HG03521 (cell line): Measurements from ENCODE around the gene MFAP3L.

Source experiments
- ATAC-seq: cut with Tn5 transposase; IDR thresholded peaks from one replicate; pipeline ENCODE4 v1.9.1; 2021; ENCODE audit warnings: mild to moderate bottlenecking, moderate library complexity; ENCODE audit not compliant: unreplicated experiment

The MFAP3L gene

DNA sequence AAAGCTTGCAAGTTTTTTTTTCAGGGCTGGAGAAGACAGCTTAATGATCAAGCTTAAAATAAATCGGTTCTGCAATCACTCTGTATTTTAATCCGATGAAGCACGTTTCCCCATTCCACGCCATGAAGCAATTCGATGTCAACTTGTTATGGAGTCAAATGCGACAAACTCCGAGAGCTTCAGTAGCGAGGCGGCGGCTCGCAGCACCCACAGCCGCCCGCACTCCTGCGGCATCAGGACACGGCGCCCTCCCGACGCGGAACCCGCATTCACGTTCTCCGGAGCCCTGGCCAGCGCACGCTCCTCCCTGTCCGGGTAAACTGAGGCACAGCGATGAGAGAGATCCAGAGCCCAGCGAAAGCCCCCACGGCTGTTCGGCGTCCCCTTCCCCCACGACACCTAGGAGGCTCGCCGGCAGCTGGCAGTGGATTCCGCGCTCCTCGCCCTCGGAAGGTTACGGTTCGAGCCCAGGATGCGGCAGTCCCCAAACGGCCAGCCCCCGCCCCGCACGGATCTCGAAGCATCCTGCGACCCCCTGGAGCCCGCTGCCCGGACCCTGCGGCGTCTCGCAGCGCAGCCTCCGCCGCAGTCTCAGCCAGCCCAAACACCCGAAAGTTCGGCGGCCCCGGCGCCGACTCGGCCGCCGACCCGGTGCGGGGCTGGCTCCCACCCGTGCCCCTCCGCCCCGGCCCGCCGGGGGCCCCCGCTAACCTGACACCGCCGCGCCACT, 507 bp downstream of the MFAP3L start:
- no peak for ATAC-seq

DNA sequence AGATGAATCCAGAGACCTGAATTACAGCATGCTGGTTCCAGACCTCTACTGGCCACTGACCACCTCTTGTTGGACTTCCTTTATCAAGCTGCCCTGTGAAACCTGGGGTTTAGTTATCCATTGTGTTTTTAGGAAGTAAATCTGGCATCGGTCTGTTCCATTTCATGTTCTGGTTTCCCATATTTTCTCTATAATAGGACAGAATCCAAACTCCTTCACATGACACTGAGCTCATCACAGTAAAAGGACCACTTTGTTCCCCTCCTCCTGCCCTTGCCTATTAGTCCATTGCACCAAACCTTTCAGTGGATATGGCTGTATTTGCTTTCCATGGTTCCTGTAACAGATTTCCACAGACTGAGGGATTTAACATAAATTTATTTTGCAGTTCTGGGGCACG, 4.0 kb downstream of the MFAP3L start:
- no peak for ATAC-seq

DNA sequence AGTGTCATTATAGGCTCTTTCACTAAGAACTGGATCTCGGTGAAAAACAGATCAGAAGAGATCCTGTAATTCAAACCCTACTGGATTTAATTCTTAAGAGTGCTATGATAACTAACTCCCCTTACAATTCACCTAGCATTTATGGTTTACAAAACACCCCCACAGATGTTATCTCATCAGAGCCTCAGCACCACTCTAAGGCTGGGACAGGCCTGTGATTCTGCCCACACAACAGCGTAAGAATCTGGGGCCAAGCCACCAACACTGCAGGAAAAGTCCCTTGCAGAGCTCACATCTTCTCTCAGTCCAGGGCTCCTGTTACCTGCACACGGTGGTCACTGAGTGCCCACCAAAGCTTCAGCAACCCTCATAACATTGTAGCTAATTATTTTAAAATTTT, 8.9 kb downstream of the MFAP3L start:
- no peak for ATAC-seq

DNA sequence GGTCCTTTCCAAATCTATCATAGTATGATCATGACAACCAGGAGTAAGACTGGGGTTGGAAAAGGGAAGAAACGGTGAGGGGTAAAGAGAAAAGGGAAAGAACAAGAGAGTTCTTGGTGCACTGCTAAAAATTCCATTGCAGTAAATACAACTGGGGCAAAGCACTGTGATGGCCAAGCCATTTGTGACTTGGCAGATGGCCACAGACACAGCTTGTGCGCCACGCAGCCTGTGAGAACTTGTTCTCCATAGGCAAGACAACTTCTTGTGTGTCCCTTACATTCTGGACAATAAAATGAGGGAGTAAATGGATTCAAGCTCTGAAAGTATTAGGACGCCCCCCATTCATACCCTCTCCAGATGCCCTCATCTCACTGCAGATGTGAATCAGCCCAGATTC, 10.9 kb downstream of the MFAP3L start:
- no peak for ATAC-seq

DNA sequence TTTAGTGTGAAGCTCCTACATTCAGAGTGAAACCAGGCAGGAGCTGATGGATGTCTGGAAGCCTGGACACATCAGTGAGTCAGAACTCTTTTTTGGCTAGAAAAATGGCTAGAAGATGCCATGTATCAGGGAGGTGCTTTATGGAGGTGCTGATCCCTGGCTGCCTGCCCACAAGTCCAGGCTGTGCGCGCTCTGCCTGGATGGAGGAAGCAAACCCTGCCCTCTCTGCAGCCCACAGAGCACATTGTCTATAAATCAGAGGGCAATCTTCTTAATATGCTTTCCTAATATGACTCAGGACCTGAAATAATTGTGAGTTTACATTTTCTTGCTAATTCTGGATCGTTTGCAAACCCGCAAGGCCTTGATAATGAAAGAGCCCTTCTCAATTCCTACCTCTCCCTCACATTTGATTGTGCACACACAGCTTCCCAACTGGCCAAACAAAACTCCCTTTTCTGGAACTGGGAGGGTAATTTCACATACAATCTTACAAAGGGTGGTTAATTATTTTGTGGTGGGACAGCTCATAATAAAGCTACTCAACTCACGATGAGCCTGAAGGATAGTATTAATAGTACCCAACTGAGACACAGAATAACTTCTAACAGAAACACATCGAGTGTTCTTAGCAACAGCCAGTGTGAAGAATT, 11.7 kb downstream of the MFAP3L start:
- ATAC-seq, result no peak

DNA sequence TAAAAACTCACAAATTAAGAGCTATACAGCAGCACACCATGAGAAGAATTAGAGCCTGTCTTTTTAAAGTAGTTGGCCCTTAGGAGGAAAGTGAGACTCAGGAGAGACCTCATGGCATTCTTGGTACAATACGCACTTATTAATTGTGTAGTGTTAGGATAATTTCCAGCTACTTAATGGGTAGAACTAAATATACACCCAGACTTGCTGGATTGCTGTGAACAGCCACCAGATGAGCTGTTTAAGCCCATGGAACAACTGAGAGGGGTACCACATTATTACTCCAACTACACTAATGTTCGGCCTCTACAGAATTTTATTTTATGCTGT, 13.6 kb downstream of the MFAP3L start:
- no peak for ATAC-seq

DNA sequence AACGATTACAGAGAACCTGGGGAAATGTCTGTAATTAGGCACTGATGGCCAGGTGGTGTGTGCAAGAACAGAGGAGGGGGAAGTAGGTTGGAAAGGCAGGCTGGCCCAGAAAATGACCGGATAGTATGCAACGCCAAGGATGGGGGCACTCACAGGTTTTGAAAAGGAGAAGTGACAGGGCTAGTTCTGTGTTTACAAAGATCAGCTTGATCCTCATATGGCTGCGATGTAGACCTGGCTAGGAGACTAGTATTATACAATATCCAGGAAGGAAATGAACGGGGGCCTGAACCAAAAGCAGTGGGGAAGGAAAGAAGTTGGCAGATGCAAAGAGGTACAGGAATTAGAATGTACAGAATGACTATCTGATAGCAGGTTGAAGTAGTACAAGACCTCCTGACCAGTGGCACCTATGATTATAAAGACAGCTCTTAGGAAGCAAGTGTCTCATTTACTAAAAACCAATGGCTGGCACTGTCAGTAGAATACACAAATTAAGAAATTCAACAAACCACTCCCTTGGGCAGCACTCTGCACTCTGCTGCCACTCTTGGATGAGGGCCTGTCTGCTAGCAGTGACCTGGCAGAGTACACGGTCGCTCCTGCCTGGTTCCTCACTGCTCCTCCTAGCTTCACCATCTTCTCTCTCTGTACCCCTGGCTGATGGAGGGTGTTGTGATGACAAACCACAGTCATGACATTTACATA, 14.1 kb downstream of the MFAP3L start:
- ATAC-seq, result no peak

DNA sequence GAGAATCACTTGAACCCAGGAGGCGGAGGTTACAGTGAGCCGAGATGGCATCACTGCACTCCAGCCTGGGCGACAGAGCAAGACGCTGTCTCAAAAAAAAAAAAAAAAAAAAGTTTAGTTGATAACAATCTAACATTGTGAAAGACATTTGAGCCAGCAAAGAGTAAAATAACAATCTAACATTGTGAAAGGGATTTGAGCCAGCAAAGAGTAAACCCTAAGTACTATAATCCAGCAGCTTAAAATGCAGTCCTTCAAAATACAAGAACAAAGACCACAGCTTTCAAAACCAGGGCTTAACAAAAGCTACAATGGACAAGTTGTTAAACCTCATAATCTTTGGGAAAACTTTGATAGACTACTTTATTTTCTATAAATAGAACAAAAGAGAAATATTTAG, 16.9 kb downstream of the MFAP3L start:
- no peak for ATAC-seq

DNA sequence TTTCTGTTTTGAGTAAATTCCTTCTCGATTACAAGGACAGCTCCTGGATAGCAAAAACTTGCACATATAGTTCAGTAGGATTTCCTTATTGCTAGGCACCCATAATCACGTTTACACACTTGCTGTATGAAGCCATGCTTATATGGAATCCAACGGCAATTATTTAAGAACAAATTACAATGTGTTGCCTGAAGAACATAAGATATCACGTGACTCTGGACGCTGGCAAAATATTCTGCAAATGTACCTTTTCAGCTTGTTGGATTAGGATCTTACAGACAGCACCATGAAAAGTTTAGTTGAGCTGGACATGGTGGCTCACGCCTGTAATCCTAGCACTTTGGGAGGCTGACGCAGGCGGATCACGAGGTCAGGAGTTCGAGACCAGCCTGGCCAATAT, 17.4 kb downstream of the MFAP3L start:
- ATAC-seq, result no peak

DNA sequence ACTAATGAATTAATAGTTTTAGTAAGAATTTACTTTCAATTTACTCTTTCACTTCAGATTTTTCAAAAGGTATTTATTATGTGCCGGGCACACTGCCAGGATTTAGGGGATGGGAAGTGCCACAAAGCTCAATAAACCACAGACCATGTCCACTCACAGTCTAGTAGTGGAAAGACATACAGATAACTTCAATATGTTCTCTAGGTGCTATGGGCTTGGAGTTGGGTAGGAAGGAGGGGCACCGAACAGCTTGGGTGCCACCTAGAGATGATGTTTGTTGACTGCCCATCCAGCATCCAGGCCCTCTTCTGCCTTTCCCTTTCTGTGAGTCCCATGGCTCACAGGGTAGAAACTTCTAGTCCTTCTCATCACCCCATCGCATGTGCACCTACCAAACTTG, 17.8 kb downstream of the MFAP3L start:
- no peak for ATAC-seq

DNA sequence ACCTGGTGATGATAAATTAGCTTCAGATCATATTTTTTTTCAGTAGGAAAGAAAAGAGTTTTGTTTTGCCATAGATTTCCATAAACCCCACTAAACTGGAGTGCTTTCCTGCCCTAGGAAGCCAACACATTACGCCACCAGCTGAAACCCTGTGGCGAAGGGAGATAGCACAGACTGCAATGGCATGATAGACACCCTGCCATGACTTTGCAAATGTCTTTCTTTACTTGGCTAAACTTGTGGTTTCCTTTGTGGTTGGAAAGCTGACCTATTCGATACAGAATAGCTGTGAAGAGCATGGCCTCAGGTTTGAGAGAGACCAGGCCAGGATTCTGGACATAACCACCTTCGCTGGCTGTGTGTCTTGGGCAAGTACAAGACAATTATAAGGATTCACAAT, 19.1 kb downstream of the MFAP3L start:
- no peak for ATAC-seq

DNA sequence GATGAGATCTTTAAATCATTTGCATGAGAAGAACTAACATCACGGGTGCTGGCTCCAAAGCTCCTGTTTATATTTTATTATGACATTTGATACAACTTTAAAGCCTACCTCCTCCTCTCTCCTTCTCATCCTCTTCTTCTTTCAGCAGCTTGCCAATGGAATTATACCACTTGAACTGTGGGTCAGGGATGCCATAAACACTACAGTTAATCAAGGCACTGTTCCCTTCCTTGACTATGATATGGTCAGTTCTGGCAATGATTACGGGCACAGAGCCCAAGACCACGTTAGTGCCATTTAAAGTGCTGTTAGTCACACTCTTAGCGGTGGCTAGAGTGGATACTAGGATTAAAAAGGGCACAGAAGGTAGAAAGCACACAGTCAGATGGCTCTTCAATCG, 20.7 kb downstream of the MFAP3L start:
- no peak for ATAC-seq

DNA sequence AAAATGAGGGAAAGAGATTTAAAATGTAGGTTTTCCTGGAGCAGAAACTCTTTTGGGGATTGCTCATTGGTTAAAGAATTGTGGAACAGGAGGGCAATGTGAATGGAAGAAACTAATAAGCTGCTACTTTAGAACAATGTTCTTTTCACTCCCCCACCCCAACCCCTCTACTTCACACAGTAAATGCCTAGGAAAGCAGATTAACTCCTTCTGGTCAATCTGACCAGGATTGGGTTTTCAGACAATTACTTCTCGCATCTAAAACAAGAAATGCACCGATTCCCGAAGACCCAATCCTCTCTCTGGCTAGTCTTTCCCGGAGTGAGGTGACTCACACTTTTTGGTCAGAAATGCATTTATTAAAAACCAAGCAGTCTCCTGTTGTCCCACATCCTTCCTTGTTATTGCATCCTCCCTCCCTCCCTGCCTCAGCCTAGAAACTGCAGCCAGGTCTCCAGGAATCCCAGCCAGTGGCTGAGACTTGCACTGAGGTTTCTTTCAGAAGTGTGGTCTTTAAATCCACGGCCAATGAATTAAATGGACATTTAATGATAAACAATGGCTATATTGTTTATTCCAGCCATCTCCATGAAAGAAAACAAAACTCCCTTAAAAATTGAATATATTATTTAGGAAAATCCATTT, 21.4 kb downstream of the MFAP3L start:
- ATAC-seq, result no peak

DNA sequence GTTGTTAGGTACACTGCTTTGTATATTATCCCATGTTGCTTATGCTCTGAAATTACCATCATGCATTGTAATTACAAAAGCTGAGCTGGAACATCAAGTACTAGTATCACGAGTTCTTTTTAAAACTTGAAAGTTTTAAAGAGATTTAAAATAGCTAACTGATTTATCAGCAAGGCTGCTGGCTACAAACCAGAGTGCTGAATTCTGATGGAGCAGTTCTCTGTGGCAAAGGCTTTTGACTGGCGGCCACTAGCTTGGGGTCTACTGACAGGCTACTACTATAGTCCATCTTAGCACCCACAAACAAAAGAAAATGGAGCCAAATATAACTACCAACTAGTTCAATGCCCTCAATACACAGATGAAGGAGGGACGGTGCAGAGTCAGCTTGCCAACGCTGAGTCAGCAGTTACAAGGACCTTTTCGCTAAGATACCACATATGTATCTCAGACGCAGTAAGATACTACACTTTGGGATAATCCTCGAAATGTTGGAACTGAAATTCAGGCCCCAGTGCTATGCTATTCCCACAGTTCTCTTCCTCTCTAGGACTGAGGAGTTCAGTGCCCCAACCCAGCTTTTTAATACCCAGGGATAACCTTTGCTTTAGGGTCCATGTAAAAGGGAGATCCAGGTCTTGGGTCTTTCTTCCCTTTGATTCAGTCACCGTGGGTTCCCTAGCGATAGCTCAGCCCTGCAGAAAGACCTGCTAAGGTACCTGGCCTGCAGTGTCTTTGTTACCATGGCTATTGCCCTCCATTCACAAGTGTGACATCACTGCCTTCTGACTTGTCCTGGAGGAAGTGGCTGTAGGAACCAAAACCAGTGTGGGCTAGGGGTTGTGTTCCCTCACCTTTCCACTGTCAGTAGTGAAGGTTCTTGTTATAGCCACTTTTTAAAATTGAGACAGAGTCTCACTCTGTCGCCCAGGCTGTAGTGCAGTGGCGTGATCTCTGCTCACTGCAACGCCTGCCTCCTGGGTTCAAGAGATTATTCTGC, 22.8 kb downstream of the MFAP3L start:
- ATAC-seq, result no peak

DNA sequence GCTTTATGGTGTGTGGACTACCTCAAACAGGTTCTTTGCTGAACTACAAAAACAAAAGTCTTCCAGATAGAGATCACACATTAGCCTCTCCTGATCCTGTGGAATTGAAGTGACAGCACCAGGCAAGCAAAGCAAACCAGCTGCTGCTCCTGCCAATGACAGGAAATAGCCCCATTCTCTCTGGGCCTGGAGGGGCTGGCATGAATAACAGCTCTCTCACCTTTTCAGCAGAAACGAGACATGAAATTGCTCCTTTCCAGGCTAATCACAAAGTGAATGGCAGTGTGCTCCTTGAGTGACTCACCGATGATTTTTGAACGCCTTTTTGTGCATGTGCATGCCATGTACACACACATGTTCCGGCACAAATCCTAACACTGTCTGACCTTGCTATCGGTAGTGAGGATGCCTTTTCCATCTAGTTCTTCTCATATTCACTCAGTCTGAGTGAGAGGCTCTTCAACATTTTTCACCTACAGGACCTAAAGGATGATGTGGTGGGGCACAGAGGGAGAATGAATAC, 24.4 kb downstream of the MFAP3L start:
- ATAC-seq, result no peak

DNA sequence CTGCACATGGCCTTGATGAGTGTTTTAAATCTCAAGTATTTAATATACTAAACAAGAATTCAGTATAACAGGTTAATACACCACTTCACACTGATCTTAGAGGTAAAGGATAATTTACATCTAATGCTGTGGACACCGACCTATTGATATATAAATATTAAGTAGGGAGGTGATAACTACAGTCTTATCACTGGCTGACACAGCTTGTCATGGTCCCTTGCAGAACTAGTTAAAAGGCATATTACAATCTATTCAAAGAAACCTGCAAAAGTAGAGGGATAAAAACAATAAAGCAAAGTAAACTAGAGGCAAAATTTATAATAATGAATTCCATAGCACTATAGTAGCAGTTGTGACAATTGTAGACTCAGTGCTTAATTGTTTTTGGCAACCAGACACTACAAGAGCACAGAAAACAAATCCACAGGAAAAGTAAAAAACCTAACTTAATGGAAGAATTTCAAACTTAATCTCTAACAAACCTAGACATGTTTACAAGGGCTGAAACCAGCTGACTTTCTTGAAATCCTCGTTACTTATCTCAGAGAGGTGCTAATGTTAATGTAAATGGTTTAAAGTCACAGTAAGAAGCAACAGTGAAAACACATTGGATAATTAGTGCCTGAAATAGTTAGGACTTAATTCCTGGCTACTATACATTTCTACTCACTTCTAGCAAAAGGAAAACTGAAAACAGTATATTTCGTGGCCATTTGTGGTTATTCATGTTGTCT, 25.0 kb downstream of the MFAP3L start:
- no peak for ATAC-seq

DNA sequence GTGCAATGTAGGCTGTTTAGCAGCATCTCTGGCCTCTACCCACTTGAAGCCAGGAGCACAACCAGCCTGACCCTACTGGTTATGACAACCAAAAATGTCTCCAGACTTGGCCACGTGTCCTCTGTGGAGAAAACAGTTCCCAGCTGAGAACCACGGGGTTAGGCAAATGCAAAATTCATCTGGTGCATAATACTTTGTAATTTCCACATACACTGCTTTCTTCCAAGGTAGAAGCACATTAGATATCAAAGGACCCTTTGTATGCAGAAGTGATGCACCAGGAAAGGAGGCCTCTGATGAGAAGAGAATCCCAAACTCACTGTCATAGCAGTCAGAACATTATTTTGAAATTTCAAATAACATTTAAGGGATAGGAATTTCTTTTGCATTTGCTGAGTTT, 26.3 kb downstream of the MFAP3L start:
- ATAC-seq, result no peak

DNA sequence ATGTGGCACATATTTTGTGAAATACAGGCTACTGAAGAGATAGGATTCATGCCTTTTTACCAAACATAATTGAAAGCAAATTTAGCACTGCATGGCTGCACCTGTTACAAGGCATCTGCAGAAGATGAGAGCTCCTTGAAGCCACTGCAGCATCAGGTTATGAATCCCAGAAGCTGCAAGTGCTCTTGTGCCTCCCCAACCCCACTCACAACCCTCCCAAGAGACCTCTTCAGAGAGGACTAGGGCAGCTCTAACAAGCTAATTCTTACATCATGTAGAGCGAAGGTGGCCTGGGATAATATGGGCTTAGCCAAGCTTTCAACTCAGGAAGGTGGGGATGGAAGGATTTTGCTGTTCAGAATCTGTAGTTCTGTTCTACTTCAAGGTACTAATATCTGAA, 27.2 kb downstream of the MFAP3L start:
- no peak for ATAC-seq

DNA sequence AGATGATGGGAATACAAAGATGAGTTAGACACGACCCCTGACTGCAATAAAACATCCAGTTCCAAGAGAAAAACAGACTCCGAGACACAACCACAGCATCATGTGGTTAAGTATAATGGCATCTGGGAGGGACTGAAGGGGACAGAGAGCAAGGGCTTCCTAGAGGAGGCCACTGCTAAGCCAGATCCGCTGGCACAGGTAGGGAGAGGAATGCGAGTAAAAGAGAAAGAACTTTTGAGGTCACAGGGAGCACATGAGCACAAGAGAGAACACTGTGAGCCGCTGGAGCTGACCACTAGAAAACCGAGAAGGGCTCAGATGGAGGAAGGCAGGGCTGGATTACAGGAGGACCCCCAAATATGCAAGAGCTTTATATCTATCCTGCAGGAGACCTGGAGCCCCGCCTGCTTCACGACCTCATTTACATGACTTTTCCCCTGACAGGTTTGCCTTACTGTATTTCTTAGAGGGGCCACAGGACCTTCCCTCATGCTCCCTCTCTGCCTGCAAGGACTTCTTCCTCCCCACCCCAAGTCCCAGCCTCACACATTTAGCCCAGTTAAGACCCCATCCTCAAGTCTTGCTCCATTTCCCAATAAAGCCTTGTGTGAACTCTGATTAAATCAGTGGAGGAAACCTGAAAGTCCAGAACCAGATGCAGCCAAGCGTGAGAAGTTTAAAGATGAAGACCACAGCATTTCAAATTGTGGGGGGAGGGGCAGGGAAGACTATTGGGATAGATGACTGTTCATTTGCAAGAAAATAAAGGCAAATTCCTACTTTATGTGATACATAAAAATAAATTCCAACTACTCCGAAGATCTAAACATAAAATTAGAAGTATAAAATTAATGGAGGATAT, 29.6 kb downstream of the MFAP3L start:
- no peak for ATAC-seq
